HepG2 (cell line): ENCODE measurements around the gene NDUFB3. TPM values are rescaled to one million over a fixed set of nuclear protein-coding genes. Genes with fewer than 3 reads are reported as not detected.

Experiments
- MYPOP ChIP-seq: sonication (generic); formaldehyde crosslinking; IDR thresholded peaks from 2 replicates; pipeline ENCODE4 v1.8.1; 2023; ENCODE audit warnings: mild to moderate bottlenecking, moderate library complexity, missing genetic modification reagents
- NFE2 ChIP-seq: sonication (generic); formaldehyde crosslinking; IDR thresholded peaks from 2 replicates; pipeline ENCODE4 v1.4.0; 2020; ENCODE audit warnings: missing genetic modification reagents
- NR2F2 ChIP-seq: IDR thresholded peaks from 2 replicates; pipeline ENCODE4 v1.6.1; 2012; ENCODE audit warnings: low read depth, inconsistent platforms, borderline replicate concordance
- USF2 ChIP-seq, 2 experiments: sonication (generic) in 1 of 2; formaldehyde crosslinking in 1 of 2; IDR thresholded peaks; 2 replicates each; pipeline versions ENCODE4 v1.5.1 to v1.6.1; 2011 to 2020; ENCODE audit warnings: borderline replicate concordance in 1 of 2, low read depth in 1 of 2, low read length in 1 of 2, mild to moderate bottlenecking in 1 of 2, missing genetic modification reagents in 1 of 2, moderate library complexity in 1 of 2
- ZBTB40 ChIP-seq, 2 experiments: fragments of 450-650 bp in 1 of 2; sonication (generic) in 1 of 2; formaldehyde crosslinking in 1 of 2; IDR thresholded peaks; 2 replicates each; pipeline versions ENCODE4 v1.6.1 to v1.8.0; 2016 to 2022; ENCODE audit warnings: antibody characterized with exemption in 1 of 2, mild to moderate bottlenecking in 1 of 2, missing genetic modification reagents in 1 of 2
- ZNF256 ChIP-seq: sonication (generic); formaldehyde crosslinking; conservative IDR thresholded peaks from 2 replicates; pipeline ENCODE4 v1.4.0; 2020; ENCODE audit warnings: missing genetic modification reagents
- ZNF710 ChIP-seq: sonication (generic); formaldehyde crosslinking; IDR thresholded peaks from 2 replicates; pipeline ENCODE4 v1.5.0; 2020; ENCODE audit warnings: mild to moderate bottlenecking, missing genetic modification reagents, borderline replicate concordance
- ZNF883 ChIP-seq: sonication (generic); formaldehyde crosslinking; IDR thresholded peaks from 2 replicates; pipeline ENCODE4 v1.5.1; 2020; ENCODE audit warnings: mild to moderate bottlenecking, missing genetic modification reagents; ENCODE audit errors: not compliant biosample characterization
- polyA plus RNA-seq, 8 experiments: library from polyadenylated mRNA; depleted of rRNA in 3 of 8; stranded (reverse) in 7 of 8; unstranded in 1 of 8; fragments of >200 nt; fragmentation: Illumina TruSeq in 4 of 8; extraction: Trizol in 4 of 8; gene quantifications; 2 replicates each; pipeline versions ENCODE4 v1.2.1 to v1.2.3, GENCODE V29; 2011 to 2016; ENCODE audit warnings: low read depth in 4 of 8, missing spikeins in 1 of 8, mixed read lengths in 1 of 8; ENCODE audit not compliant: insufficient read depth in 1 of 8
- total RNA-seq, 5 experiments: library from RNA; depleted of rRNA; stranded (reverse); fragments of >200 nt; fragmentation: Illumina TruSeq; extraction: Trizol; gene quantifications; 2 replicates each; pipeline ENCODE4 v1.2.3, GENCODE V29; 2016; ENCODE audit warnings: low read depth in 1 of 5

Gene NDUFB3
- total and polyA plus RNA-seq, 2 of the 13 experiments (the other 11 are each of a cell fraction or from before 2014, with no cell fraction given), result 50.7 to 159 TPM

GRCh38 chr2:201071479-201072200 lies at the start of gene NDUFB3, which contains the start of gene HYCC2 (continued):
- peak; percentile 98 for TF ChIP-seq ZBTB40 (IDR thresholded peaks at IDR 0.05)
- peak; percentile 10; the same call in 1 of the 2 replicates for TF ChIP-seq ZBTB40 (CRISPR knock-in tag; IDR thresholded peaks at IDR 0.05)
- TF ChIP-seq NR2F2, result peak; percentile 53; the same call in 1 of the 2 replicates
- no peak; the same call in 1 of the 2 replicates for TF ChIP-seq NFE2 (CRISPR knock-in tag)
- TF ChIP-seq ZNF710, result 0 out of 2 replicates have a peak, but pooled peaks have one; percentile 6
- TF ChIP-seq ZNF883, result peak; percentile 90
- TF ChIP-seq MYPOP (CRISPR knock-in tag), result peak; percentile 89
- TF ChIP-seq ZNF256 (CRISPR knock-in tag), result no peak
- no peak for TF ChIP-seq USF2 (IDR thresholded peaks at IDR 0.05; ENCODE audit: low read depth, low read length)
- no peak for TF ChIP-seq USF2 (CRISPR knock-in tag; IDR thresholded peaks at IDR 0.05; ENCODE audit: borderline replicate concordance)
